Measurements from ENCODE around the gene PGPEP1.
"Not testable (repeated sequence)": the region's sequence is repeated elsewhere in the genome, so short reads cannot be mapped to it uniquely, and the experiment has no call there.

PGPEP1 gene

GRCh38 chr19:18348171-18348570 lies 7.8 kb downstream of the PGPEP1 start:
- Histone ChIP-seq H3K27ac (ENCODE audit: low read length) (no peak overlapping the region), H2AFZ (ENCODE audit: low read depth, low read length) (no peak overlapping the region), H4K20me1 (ENCODE audit: insufficient read depth, low read length) (no peaks in the 10 kb centered on the region), H3K4me1 (ENCODE audit: low read length) (peaks cover 3% of the 10 kb centered on the region; the same call in 1 of the 2 replicates), H3K27me3 (ENCODE audit: low read depth, low read length) (no peaks in the 10 kb centered on the region), H3K9ac (ENCODE audit: low read length) (no peak overlapping the region), H3K4me2 (ENCODE audit: low read length) (no peak overlapping the region), H3K9me3 (ENCODE audit: insufficient read depth, low read length) (no peaks in the 10 kb centered on the region), H3K4me3 (ENCODE audit: low read length) (no peak overlapping the region), H3K36me3 (replicated peaks; ENCODE audit: low read depth, low read length) (peaks cover 3% of the 10 kb centered on the region), H3K79me2 (ENCODE audit: low read length) (no peaks in the 10 kb centered on the region)
- TF ChIP-seq EZH2phosphoT487 (IDR thresholded peaks at IDR 0.05; ENCODE audit: low read depth) (no peak), CTCF (IDR thresholded peaks at IDR 0.05; ENCODE audit: low read depth, low read length) (no peak)

- H3K4me2 ChIP-seq (ENCODE audit: low read length); H3K9me3 ChIP-seq (ENCODE audit: insufficient read depth, low read length); H3K4me3 ChIP-seq (ENCODE audit: low read length); H3K9ac ChIP-seq (ENCODE audit: low read length); H3K36me3 ChIP-seq (replicated peaks; ENCODE audit: low read depth, low read length); H3K27me3 ChIP-seq (ENCODE audit: low read depth, low read length); H3K27ac ChIP-seq (ENCODE audit: low read length); H4K20me1 ChIP-seq (ENCODE audit: insufficient read depth, low read length); H3K79me2 ChIP-seq (ENCODE audit: low read length); H2AFZ ChIP-seq (ENCODE audit: low read depth, low read length); H3K4me1 ChIP-seq (ENCODE audit: low read length): not testable (repeated sequence)
Measured at GRCh38 chr19:18348818-18349339, 8.5 kb downstream of the PGPEP1 start.

- no peak overlapping the region for H3K9ac ChIP-seq (ENCODE audit: low read length)
- no peak overlapping the region for H3K27ac ChIP-seq (ENCODE audit: low read length)
- H3K4me3 ChIP-seq (ENCODE audit: low read length): no peak overlapping the region
- H3K9me3 ChIP-seq (ENCODE audit: insufficient read depth, low read length): no peaks in the 10 kb centered on the region
- H3K4me1 ChIP-seq (ENCODE audit: low read length): peaks cover 3% of the 10 kb centered on the region; the same call in 1 of the 2 replicates
- no peaks in the 10 kb centered on the region for H4K20me1 ChIP-seq (ENCODE audit: insufficient read depth, low read length)
- H2AFZ ChIP-seq (ENCODE audit: low read depth, low read length): no peak overlapping the region
- TF ChIP-seq CTCF (IDR thresholded peaks at IDR 0.05; ENCODE audit: low read depth, low read length) (peak; percentile 96), EZH2phosphoT487 (IDR thresholded peaks at IDR 0.05; ENCODE audit: low read depth) (no peak)
- no peak overlapping the region for H3K4me2 ChIP-seq (ENCODE audit: low read length)
- no peaks in the 10 kb centered on the region for H3K27me3 ChIP-seq (ENCODE audit: low read depth, low read length)
- H3K79me2 ChIP-seq (ENCODE audit: low read length): no peaks in the 10 kb centered on the region
- H3K36me3 ChIP-seq (replicated peaks; ENCODE audit: low read depth, low read length): peaks cover 3% of the 10 kb centered on the region
Measured at GRCh38 chr19:18349524-18350128, 9.2 kb downstream of the PGPEP1 start.

- no peak for TF ChIP-seq EZH2phosphoT487 (IDR thresholded peaks at IDR 0.05; ENCODE audit: low read depth)
- TF ChIP-seq CTCF (IDR thresholded peaks at IDR 0.05; ENCODE audit: low read depth, low read length): no peak
- H3K79me2 ChIP-seq (ENCODE audit: low read length): no peaks in the 10 kb centered on the region
- no peaks in the 10 kb centered on the region for H3K9me3 ChIP-seq (ENCODE audit: insufficient read depth, low read length)
- H3K4me2 ChIP-seq (ENCODE audit: low read length): no peak overlapping the region
- H3K9ac ChIP-seq (ENCODE audit: low read length): no peak overlapping the region
- H4K20me1 ChIP-seq (ENCODE audit: insufficient read depth, low read length): no peaks in the 10 kb centered on the region
- no peak overlapping the region for H3K4me3 ChIP-seq (ENCODE audit: low read length)
- H3K36me3 ChIP-seq (replicated peaks; ENCODE audit: low read depth, low read length): peaks cover 3% of the 10 kb centered on the region
- H3K27ac ChIP-seq (ENCODE audit: low read length): no peak overlapping the region
- H3K4me1 ChIP-seq (ENCODE audit: low read length): peaks cover 3% of the 10 kb centered on the region; the same call in 1 of the 2 replicates
- H2AFZ ChIP-seq (ENCODE audit: low read depth, low read length): no peak overlapping the region
- H3K27me3 ChIP-seq (ENCODE audit: low read depth, low read length): no peaks in the 10 kb centered on the region
Measured at GRCh38 chr19:18350490-18350889, 10.1 kb downstream of the PGPEP1 start.
